ENCODE data around the gene BCR.

DNA sequence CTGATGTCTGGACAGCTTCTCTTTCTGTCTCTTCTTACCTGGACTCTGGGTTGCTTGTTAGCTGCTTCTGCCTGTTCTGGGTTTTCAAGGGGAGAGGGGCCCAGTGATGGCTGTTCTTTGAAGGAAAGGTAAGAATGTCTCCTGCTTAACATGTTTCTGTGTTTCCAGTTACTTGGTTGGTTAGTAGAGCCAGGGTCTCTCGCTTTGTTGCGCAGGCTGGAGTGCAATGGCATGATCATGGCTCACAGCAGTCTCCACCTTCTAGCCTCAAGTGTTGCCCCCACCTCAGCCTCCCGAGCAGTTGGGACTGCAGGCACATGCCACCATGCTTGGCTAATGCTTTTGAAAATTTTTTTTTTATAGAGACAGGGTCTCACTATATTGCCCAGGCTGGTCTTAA, 126.6 kb downstream of the BCR start:
- TF ChIP-seq, protein P1, sequence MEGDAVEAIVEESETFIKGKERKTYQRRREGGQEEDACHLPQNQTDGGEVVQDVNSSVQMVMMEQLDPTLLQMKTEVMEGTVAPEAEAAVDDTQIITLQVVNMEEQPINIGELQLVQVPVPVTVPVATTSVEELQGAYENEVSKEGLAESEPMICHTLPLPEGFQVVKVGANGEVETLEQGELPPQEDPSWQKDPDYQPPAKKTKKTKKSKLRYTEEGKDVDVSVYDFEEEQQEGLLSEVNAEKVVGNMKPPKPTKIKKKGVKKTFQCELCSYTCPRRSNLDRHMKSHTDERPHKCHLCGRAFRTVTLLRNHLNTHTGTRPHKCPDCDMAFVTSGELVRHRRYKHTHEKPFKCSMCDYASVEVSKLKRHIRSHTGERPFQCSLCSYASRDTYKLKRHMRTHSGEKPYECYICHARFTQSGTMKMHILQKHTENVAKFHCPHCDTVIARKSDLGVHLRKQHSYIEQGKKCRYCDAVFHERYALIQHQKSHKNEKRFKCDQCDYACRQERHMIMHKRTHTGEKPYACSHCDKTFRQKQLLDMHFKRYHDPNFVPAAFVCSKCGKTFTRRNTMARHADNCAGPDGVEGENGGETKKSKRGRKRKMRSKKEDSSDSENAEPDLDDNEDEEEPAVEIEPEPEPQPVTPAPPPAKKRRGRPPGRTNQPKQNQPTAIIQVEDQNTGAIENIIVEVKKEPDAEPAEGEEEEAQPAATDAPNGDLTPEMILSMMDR (IDR thresholded peaks at IDR 0.05; ENCODE audit: control extremely low read depth in 1 of 3, insufficient read depth in 1 of 3, low read depth in 1 of 3, low read length in 3 of 3): no peak
- no peak for TF ChIP-seq SIN3A (conservative IDR thresholded peaks at IDR 0.05 in 1 of 2, IDR thresholded peaks at IDR 0.05 in 1 of 2; ENCODE audit: low read depth in 1 of 2, low read length in 2 of 2)
- TF ChIP-seq, protein P2, sequence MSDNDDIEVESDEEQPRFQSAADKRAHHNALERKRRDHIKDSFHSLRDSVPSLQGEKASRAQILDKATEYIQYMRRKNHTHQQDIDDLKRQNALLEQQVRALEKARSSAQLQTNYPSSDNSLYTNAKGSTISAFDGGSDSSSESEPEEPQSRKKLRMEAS (IDR thresholded peaks at IDR 0.05): no peak
- no peak for TF ChIP-seq EP300 (IDR thresholded peaks at IDR 0.05; ENCODE audit: borderline replicate concordance in 1 of 2, low read depth in 2 of 2, low read length in 2 of 2)
- TF ChIP-seq EGR1 (IDR thresholded peaks at IDR 0.05; ENCODE audit: borderline replicate concordance, low read depth, low read length): no peak
- TF ChIP-seq EZH2 (IDR thresholded peaks at IDR 0.05; ENCODE audit: low read depth, low read length, severe bottlenecking): no peak
- no peak for TF ChIP-seq SRF (IDR thresholded peaks at IDR 0.05; ENCODE audit: low read depth, low read length)
- no peak for TF ChIP-seq FOSL1 (IDR thresholded peaks at IDR 0.05; ENCODE audit: insufficient read depth, low read depth, low read length)

Measured in H1 (cell line).